ENCODE measurements around the gene CYP4F12.
"Not testable (repeated sequence)": the region's sequence is repeated elsewhere in the genome, so short reads cannot be mapped to it uniquely, and the experiment has no call there.

The CYP4F12 gene

DNA sequence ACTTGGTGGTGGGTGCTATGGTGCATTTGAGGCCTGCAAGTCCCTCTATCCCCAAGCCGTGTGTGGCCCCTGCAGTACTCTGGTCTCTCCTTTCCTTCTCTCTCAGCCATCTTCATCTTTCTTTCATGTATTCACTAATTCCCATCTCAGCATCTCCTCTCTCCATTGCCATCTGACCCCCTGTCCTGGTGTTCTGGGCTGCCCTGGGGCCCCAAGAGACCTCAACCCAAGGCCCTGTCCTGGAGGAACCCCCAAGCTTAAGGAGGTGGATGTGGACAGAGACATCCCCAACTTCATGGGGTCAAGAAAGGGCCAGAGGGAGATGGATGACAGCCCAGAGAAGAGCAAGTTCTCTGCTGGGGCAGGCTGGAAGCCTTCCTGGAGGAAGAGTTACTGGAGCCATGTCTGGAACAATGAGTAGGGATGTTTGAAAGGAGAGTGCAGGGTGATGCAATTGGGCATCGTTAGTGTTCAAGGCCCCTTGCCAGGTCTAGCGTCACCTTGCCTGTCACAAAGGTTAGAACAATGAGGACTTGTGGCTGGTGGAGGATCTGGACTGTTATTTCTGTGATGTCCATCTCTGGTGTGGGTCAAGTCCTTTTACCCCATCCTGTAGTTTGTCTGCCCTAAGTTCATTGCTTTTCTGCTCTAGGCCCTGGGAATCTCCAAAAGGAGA lies 28.7 kb upstream of the CYP4F12 start:
- Histone ChIP-seq H4K20me1 (ENCODE audit: insufficient read depth, low read length) (no peaks in the 10 kb centered on the region; the same call in 1 of the 2 replicates), H3K4me1 (ENCODE audit: insufficient read depth, low read length) (no peaks in the 10 kb centered on the region), H3K4me3 (ENCODE audit: low read depth in 1 of 2, low read length in 2 of 2) (no peak overlapping the region), H2AFZ (ENCODE audit: low read depth, low read length) (no peak overlapping the region), H3K4me2 (ENCODE audit: insufficient read depth, low read length) (no peak overlapping the region), H3K9ac (ENCODE audit: low read depth, low read length) (no peak overlapping the region), H3K9me3 (ENCODE audit: insufficient read depth, low read length, severe bottlenecking) (no peaks in the 10 kb centered on the region), H3K27ac (ENCODE audit: low read length) (no peak overlapping the region), H3K27me3 (ENCODE audit: insufficient read depth, low read length, poor library complexity) (no peaks in the 10 kb centered on the region), H3K36me3 (ENCODE audit: insufficient read depth, low read length) (no peaks in the 10 kb centered on the region), H3K79me2 (ENCODE audit: insufficient read depth, low read length) (no peaks in the 10 kb centered on the region)
- no peak for DNase-seq
- TF ChIP-seq EZH2 (IDR thresholded peaks at IDR 0.05; ENCODE audit: borderline replicate concordance, low read depth, low read length, severe bottlenecking) (no peak), CTCF (IDR thresholded peaks at IDR 0.05; ENCODE audit: borderline replicate concordance, extremely low read depth, low read length, poor library complexity, severe bottlenecking) (no peak)
- no peak for ATAC-seq (ENCODE audit: insufficient read depth, low read depth)

DNA sequence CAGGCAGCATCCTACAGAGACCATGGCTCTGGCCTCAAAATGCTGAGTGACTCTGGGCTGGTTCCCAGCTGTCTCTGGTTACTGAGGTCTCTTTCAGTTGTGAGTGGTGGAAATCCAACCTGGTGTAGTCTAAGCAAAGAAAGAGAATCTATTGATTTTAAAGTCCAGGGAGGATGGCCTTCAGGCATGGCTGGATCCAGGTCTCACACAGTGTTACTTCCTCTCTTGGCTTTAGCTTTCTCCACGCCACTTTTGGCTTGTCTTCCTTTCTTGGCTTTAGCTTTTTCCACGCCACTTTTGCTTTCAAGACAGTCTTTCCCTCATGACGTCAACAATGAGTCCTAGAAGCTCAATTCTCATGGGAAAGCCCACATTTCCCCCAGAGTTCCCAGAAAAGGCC lies 28.1 kb upstream of the CYP4F12 start:
- Histone ChIP-seq H3K36me3 (ENCODE audit: insufficient read depth, low read length) (no peaks in the 10 kb centered on the region), H3K27ac (ENCODE audit: low read length) (no peak overlapping the region), H3K9me3 (ENCODE audit: insufficient read depth, low read length, severe bottlenecking) (no peaks in the 10 kb centered on the region), H2AFZ (ENCODE audit: low read depth, low read length) (no peak overlapping the region), H3K9ac (ENCODE audit: low read depth, low read length) (no peak overlapping the region), H3K4me3 (ENCODE audit: low read depth in 1 of 2, low read length in 2 of 2) (no peak overlapping the region), H4K20me1 (ENCODE audit: insufficient read depth, low read length) (no peaks in the 10 kb centered on the region; the same call in 1 of the 2 replicates), H3K27me3 (ENCODE audit: insufficient read depth, low read length, poor library complexity) (no peaks in the 10 kb centered on the region), H3K4me1 (ENCODE audit: insufficient read depth, low read length) (no peaks in the 10 kb centered on the region), H3K79me2 (ENCODE audit: insufficient read depth, low read length) (no peaks in the 10 kb centered on the region), H3K4me2 (ENCODE audit: insufficient read depth, low read length) (no peak overlapping the region)
- no peak for TF ChIP-seq EZH2 (IDR thresholded peaks at IDR 0.05; ENCODE audit: borderline replicate concordance, low read depth, low read length, severe bottlenecking)
- TF ChIP-seq CTCF (IDR thresholded peaks at IDR 0.05; ENCODE audit: borderline replicate concordance, extremely low read depth, low read length, poor library complexity, severe bottlenecking): no peak
- no peak for DNase-seq
- ATAC-seq (ENCODE audit: insufficient read depth, low read depth): no peak

DNA sequence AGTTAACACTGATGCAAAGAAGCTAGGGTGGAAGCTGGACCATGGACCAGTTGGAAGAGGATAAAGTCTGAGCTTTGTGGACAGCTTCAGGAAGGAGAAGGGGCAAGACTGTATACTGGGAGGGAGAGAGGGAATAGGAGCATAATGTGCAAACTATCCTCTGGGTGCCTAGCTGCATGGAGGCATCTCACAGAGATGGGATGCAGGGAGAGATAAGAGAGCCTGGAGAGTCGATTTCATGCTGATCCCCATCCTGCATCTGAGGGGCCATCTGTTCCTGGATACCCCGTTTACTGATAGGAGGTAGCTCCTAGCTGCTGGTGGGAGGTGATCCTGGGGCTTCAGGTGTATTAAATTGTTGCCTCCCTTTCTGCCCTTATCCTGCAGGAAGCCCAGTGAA lies 23.4 kb upstream of the CYP4F12 start:
- no peaks in the 10 kb centered on the region for H3K27me3 ChIP-seq (ENCODE audit: insufficient read depth, low read length, poor library complexity)
- no peak overlapping the region for H3K27ac ChIP-seq (ENCODE audit: low read length)
- H3K79me2 ChIP-seq (ENCODE audit: insufficient read depth, low read length): no peaks in the 10 kb centered on the region
- no peak overlapping the region for H2AFZ ChIP-seq (ENCODE audit: low read depth, low read length)
- ATAC-seq (ENCODE audit: insufficient read depth, low read depth) (no peak), DNase-seq (no peak)
- no peak overlapping the region for H3K9ac ChIP-seq (ENCODE audit: low read depth, low read length)
- no peak for TF ChIP-seq CTCF (IDR thresholded peaks at IDR 0.05; ENCODE audit: borderline replicate concordance, extremely low read depth, low read length, poor library complexity, severe bottlenecking)
- TF ChIP-seq EZH2 (IDR thresholded peaks at IDR 0.05; ENCODE audit: borderline replicate concordance, low read depth, low read length, severe bottlenecking): no peak
- H3K9me3 ChIP-seq (ENCODE audit: insufficient read depth, low read length, severe bottlenecking): no peaks in the 10 kb centered on the region
- no peak overlapping the region for H3K4me3 ChIP-seq (ENCODE audit: low read depth in 1 of 2, low read length in 2 of 2)
- H3K4me1 ChIP-seq (ENCODE audit: insufficient read depth, low read length): no peaks in the 10 kb centered on the region
- no peaks in the 10 kb centered on the region for H3K36me3 ChIP-seq (ENCODE audit: insufficient read depth, low read length)
- no peaks in the 10 kb centered on the region for H4K20me1 ChIP-seq (ENCODE audit: insufficient read depth, low read length)
- H3K4me2 ChIP-seq (ENCODE audit: insufficient read depth, low read length): no peak overlapping the region

GRCh38 chr19:15650123-15650522 lies 22.8 kb upstream of the CYP4F12 start:
- not testable (repeated sequence) for ATAC-seq (ENCODE audit: insufficient read depth, low read depth); H3K27ac ChIP-seq (ENCODE audit: low read length); H3K4me3 ChIP-seq (ENCODE audit: low read depth in 1 of 2, low read length in 2 of 2); H4K20me1 ChIP-seq (ENCODE audit: insufficient read depth, low read length); H3K36me3 ChIP-seq (ENCODE audit: insufficient read depth, low read length); DNase-seq; H3K4me1 ChIP-seq (ENCODE audit: insufficient read depth, low read length); H3K79me2 ChIP-seq (ENCODE audit: insufficient read depth, low read length); H3K4me2 ChIP-seq (ENCODE audit: insufficient read depth, low read length); H2AFZ ChIP-seq (ENCODE audit: low read depth, low read length); H3K9ac ChIP-seq (ENCODE audit: low read depth, low read length); H3K9me3 ChIP-seq (ENCODE audit: insufficient read depth, low read length, severe bottlenecking); H3K27me3 ChIP-seq (ENCODE audit: insufficient read depth, low read length, poor library complexity)
